Ovary (tissue), 3 donors: Measurements from ENCODE around the gene EXOSC10.

Experiments
- EP300 ChIP-seq: sonication (generic); formaldehyde crosslinking; IDR thresholded peaks from one replicate; pipeline ENCODE4 v1.6.1; 2017; ENCODE audit warnings: antibody characterized with exemption
- POLR2A ChIP-seq: fragments of 450-650 bp; IDR thresholded peaks from one replicate; pipeline ENCODE4 v1.6.1; 2017; ENCODE audit warnings: antibody characterized with exemption, mild to moderate bottlenecking, moderate library complexity
- TF ChIP-seq, protein P1 (sequence below), 3 donors: fragments of 450-650 bp in 2 of 3; fragments of 200-600 bp in 1 of 3; IDR thresholded peaks; one replicate each; pipeline versions ENCODE4 v1.5.1 to v1.8.0; 2016 to 2022; ENCODE audit warnings: antibody characterized with exemption in 3 of 3, mild to moderate bottlenecking in 1 of 3
- donor health status: DM: no; HTN: no; CAD: no.

DNA sequence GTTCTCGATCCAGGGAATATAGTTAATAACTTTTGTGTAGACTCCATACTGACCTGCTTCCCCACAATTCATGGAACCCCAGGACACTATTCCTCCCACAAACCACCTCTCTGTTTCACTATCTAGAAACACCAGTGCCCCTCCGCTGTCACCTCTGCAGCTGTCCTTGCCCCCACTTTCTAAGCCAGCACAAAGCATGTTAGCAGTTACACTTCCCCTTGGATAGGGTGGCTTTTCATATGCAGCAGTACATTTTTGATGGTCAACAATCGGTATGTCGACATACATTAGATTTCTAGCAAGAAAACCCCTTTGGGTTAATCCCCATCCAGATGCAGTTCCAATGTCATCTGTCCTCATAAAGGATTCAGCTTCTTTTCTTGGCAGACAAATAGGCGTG, 72.8 kb downstream of the EXOSC10 start:
- TF ChIP-seq, protein P1, sequence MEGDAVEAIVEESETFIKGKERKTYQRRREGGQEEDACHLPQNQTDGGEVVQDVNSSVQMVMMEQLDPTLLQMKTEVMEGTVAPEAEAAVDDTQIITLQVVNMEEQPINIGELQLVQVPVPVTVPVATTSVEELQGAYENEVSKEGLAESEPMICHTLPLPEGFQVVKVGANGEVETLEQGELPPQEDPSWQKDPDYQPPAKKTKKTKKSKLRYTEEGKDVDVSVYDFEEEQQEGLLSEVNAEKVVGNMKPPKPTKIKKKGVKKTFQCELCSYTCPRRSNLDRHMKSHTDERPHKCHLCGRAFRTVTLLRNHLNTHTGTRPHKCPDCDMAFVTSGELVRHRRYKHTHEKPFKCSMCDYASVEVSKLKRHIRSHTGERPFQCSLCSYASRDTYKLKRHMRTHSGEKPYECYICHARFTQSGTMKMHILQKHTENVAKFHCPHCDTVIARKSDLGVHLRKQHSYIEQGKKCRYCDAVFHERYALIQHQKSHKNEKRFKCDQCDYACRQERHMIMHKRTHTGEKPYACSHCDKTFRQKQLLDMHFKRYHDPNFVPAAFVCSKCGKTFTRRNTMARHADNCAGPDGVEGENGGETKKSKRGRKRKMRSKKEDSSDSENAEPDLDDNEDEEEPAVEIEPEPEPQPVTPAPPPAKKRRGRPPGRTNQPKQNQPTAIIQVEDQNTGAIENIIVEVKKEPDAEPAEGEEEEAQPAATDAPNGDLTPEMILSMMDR (IDR thresholded peaks at IDR 0.05), result no peak
- TF ChIP-seq POLR2A, result no peak
- TF ChIP-seq EP300, result no peak
